DOHH2 (cell line): ENCODE results near the gene COL27A1.
"Not testable (repeated sequence)": the region's sequence is repeated elsewhere in the genome, so short reads cannot be mapped to it uniquely, and the experiment has no call there.

Source experiments
- H3F3A ChIP-seq: fragments of 200-600 bp; sonication (generic), shearing (Covaris generic); 2 replicates; pipeline ENCODE4 v1.6.0; 2016; ENCODE audit warnings: antibody characterized with exemption, mild to moderate bottlenecking; ENCODE audit not compliant: control insufficient read depth, insufficient read depth
- H3K27ac ChIP-seq: fragments of 200-600 bp; sonication (generic); 2 replicates; pipeline ENCODE4 v1.5.1; 2014; ENCODE audit warnings: low read depth, mild to moderate bottlenecking, low read length, moderate library complexity
- H3K27me3 ChIP-seq: fragments of 200-600 bp; sonication (generic); 2 replicates; pipeline ENCODE4 v1.6.1; 2014; ENCODE audit warnings: mild to moderate bottlenecking, low read length, mixed read lengths; ENCODE audit not compliant: control insufficient read depth
- H3K36me3 ChIP-seq: fragments of 200-600 bp; sonication (generic); 2 replicates; pipeline ENCODE4 v1.6.1; 2014; ENCODE audit warnings: mild to moderate bottlenecking, low read length, moderate library complexity, mixed read lengths; ENCODE audit not compliant: control insufficient read depth
- H3K4me1 ChIP-seq: fragments of 200-600 bp; sonication (generic); 2 replicates; pipeline ENCODE4 v1.6.1; 2014; ENCODE audit warnings: mild to moderate bottlenecking, low read length, mixed read lengths; ENCODE audit not compliant: control insufficient read depth
- H3K4me2 ChIP-seq: fragments of 200-600 bp; sonication (generic); 2 replicates; pipeline ENCODE4 v1.6.0; 2014; ENCODE audit warnings: mild to moderate bottlenecking, low read length, moderate library complexity
- H3K4me3 ChIP-seq: fragments of 200-600 bp; sonication (generic); 2 replicates; pipeline ENCODE4 v1.5.1; 2014; ENCODE audit warnings: mild to moderate bottlenecking, low read length, mixed read lengths
- H3K79me2 ChIP-seq: fragments of 200-600 bp; sonication (generic); 2 replicates; pipeline ENCODE4 v1.6.1; 2014; ENCODE audit warnings: mild to moderate bottlenecking, low read length, mixed read lengths; ENCODE audit not compliant: control insufficient read depth
- H3K9me2 ChIP-seq: fragments of 200-600 bp; sonication (generic); replicated peaks from 2 replicates; pipeline ENCODE4 v1.6.1; 2014; ENCODE audit warnings: mild to moderate bottlenecking, low read length, mixed read lengths; ENCODE audit not compliant: control insufficient read depth
- H3K9me3 ChIP-seq: fragments of 200-600 bp; sonication (generic); 2 replicates; pipeline ENCODE4 v1.6.1; 2014; ENCODE audit warnings: antibody characterized with exemption, low read length, mixed read lengths; ENCODE audit not compliant: control insufficient read depth, insufficient read depth
- H4K20me1 ChIP-seq: fragments of 200-600 bp; sonication (generic); 2 replicates; pipeline ENCODE4 v1.6.0; 2014; ENCODE audit warnings: low read depth, mild to moderate bottlenecking, antibody characterized with exemption, low read length, moderate library complexity; ENCODE audit not compliant: control insufficient read depth, insufficient read depth
- CTCF ChIP-seq: fragments of 200-600 bp; sonication (generic); IDR thresholded peaks from one replicate; pipeline ENCODE4 v1.5.1; 2014; ENCODE audit warnings: antibody characterized with exemption, mild to moderate bottlenecking, low read depth, low read length; ENCODE audit not compliant: poor library complexity, severe bottlenecking
- EZH2phosphoT487 ChIP-seq: fragments of 200-600 bp; sonication (generic); IDR thresholded peaks from 2 replicates; pipeline ENCODE4 v1.6.1; 2017; ENCODE audit warnings: borderline replicate concordance, mild to moderate bottlenecking, antibody characterized with exemption, low read length, moderate library complexity, mixed read lengths

COL27A1 gene

GRCh38 chr9:114189823-114190562, 34.7 kb downstream of the COL27A1 start:
- Histone ChIP-seq H3K4me1 (no peaks in the 10 kb centered on the region), H4K20me1 (no peaks in the 10 kb centered on the region), H3K4me3 (no peak overlapping the region), H3K27ac (no peak overlapping the region), H3K27me3 (no peaks in the 10 kb centered on the region), H3K9me2 (no peaks in the 10 kb centered on the region), H3K36me3 (no peaks in the 10 kb centered on the region), H3K4me2 (no peak overlapping the region), H3K9me3 (no peaks in the 10 kb centered on the region), H3K79me2 (no peaks in the 10 kb centered on the region), H3F3A (no peaks in the 10 kb centered on the region)
- no peak for TF ChIP-seq CTCF
- TF ChIP-seq EZH2phosphoT487 = no peak

GRCh38 chr9:114190563-114190905, 35.2 kb downstream of the COL27A1 start:
- Histone ChIP-seq H3K9me2 (no peaks in the 10 kb centered on the region), H3K27ac (no peak overlapping the region), H3F3A (no peaks in the 10 kb centered on the region), H3K4me3 (no peak overlapping the region), H3K36me3 (no peaks in the 10 kb centered on the region), H3K4me1 (no peaks in the 10 kb centered on the region), H3K9me3 (no peaks in the 10 kb centered on the region), H4K20me1 (no peaks in the 10 kb centered on the region), H3K79me2 (no peaks in the 10 kb centered on the region), H3K27me3 (no peaks in the 10 kb centered on the region), H3K4me2 (no peak overlapping the region)
- TF ChIP-seq CTCF = no peak
- no peak for TF ChIP-seq EZH2phosphoT487

DNA sequence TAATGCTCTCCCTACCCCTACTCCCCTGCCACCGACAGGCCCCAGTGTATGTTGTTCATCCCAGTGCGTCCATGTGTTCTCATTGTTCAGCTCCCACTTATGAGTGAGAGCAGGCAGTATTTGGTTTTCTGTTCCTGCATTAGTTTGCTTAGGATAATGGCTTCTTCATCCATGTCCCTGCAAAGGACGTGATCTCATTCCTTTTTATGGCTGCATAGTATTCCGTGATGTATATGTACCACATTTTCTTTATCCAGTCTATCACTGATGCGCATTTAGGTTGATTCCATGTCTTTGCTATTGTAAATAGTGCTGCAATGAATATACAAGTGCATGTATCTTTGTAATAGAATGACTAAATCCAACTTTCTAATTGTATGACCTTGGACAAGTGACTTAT, 36.1 kb downstream of the COL27A1 start:
- not testable (repeated sequence) for H3K36me3 ChIP-seq, H3K4me3 ChIP-seq, H3K4me2 ChIP-seq

GRCh38 chr9:114192539-114192938, 37.2 kb downstream of the COL27A1 start:
- Histone ChIP-seq H3K79me2 (no peaks in the 10 kb centered on the region), H3F3A (no peaks in the 10 kb centered on the region), H3K27me3 (no peaks in the 10 kb centered on the region), H3K9me2 (no peaks in the 10 kb centered on the region), H3K9me3 (no peaks in the 10 kb centered on the region), H4K20me1 (no peaks in the 10 kb centered on the region), H3K27ac (no peak overlapping the region), H3K36me3 (no peaks in the 10 kb centered on the region), H3K4me1 (no peaks in the 10 kb centered on the region), H3K4me2 (no peak overlapping the region), H3K4me3 (no peak overlapping the region)
- TF ChIP-seq CTCF (no peak), EZH2phosphoT487 (no peak)

More for the DNA sequence above, 36.1 kb downstream of the COL27A1 start:
- H3K4me1 ChIP-seq, H3F3A ChIP-seq, H3K27me3 ChIP-seq, H3K9me3 ChIP-seq, H3K9me2 ChIP-seq, H3K27ac ChIP-seq, H3K79me2 ChIP-seq, H4K20me1 ChIP-seq: not testable (repeated sequence)
